ENCODE data around the gene TMEM237.

DNA sequence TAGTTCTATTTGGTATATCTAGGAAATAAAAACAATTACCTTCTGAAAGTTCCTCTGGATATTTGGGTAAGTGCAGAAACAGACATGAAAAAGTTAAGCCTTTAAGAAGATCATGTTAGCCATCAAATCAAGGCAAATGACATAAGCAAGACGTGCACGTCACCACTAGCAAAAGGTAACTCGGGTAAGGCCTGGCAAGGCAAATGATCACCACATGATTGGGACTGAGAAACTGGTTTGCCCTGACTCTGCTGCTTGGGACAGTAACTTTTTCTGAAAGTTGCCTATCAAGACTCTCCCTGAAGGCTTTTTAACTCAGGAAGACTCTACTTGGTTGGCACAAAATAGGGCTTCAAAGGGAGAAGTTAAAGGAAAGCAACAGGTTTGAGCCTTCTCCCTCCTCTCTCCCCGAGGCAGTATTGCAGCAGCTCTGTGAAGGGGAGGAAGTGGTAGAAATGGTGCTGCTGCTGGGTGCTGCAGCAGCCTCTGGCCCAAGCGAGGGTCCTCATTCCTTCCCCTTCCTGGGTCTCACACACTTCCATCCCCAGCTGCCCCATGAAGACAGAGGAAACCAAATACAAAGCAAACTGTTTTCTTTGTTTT lies 17.1 kb upstream of the TMEM237 start:
- TF ChIP-seq, protein P1, sequence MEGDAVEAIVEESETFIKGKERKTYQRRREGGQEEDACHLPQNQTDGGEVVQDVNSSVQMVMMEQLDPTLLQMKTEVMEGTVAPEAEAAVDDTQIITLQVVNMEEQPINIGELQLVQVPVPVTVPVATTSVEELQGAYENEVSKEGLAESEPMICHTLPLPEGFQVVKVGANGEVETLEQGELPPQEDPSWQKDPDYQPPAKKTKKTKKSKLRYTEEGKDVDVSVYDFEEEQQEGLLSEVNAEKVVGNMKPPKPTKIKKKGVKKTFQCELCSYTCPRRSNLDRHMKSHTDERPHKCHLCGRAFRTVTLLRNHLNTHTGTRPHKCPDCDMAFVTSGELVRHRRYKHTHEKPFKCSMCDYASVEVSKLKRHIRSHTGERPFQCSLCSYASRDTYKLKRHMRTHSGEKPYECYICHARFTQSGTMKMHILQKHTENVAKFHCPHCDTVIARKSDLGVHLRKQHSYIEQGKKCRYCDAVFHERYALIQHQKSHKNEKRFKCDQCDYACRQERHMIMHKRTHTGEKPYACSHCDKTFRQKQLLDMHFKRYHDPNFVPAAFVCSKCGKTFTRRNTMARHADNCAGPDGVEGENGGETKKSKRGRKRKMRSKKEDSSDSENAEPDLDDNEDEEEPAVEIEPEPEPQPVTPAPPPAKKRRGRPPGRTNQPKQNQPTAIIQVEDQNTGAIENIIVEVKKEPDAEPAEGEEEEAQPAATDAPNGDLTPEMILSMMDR (IDR thresholded peaks at IDR 0.05): no peak
- TF ChIP-seq POLR2A (IDR thresholded peaks at IDR 0.05): no peak
